Keratinocyte (primary cell): ENCODE measurements around the gene VPS4B.

Experiments used
- CTCF ChIP-seq, 3 experiments: IDR thresholded peaks in 1 of 3; conservative IDR thresholded peaks in 1 of 3; optimal IDR thresholded peaks in 1 of 3; 2 replicates in 2 of 3; 3 replicates in 1 of 3; pipeline versions ENCODE3 to v1.5.1; 2011; ENCODE audit warnings: low read length in 3 of 3, mild to moderate bottlenecking in 3 of 3, moderate library complexity in 2 of 3, control low read depth in 1 of 3, inconsistent platforms in 1 of 3; ENCODE audit not compliant: insufficient read depth in 2 of 3; ENCODE audit errors: extremely low read depth in 1 of 3
- EZH2 ChIP-seq: IDR thresholded peaks from one replicate; pipeline ENCODE4 v1.6.1; 2012; ENCODE audit warnings: inconsistent platforms, mild to moderate bottlenecking, low read length, moderate library complexity

GRCh38 chr18:63394954-63395353 is 27.3 kb downstream of the VPS4B start:
- TF ChIP-seq CTCF (optimal IDR thresholded peaks at IDR 0.05 in 1 of 3, IDR thresholded peaks at IDR 0.05 in 1 of 3, conservative IDR thresholded peaks at IDR 0.05 in 1 of 3; ENCODE audit: extremely low read depth in 1 of 3, insufficient read depth in 2 of 3, low read length in 3 of 3): no peak
- TF ChIP-seq EZH2: no peak
